Calu3 (cell line): ENCODE data around the gene MAP3K8. TPM values are rescaled to one million over a fixed set of nuclear protein-coding genes. Genes with fewer than 3 reads are reported as not detected.

ENCODE experiments used
- BruUV-seq: library from RNA; stranded (reverse); fragments of 400-500 nt; replicated peaks from 2 replicates; lab custom pipeline; 2021; lab: Mats Ljungman, UMichigan
- CTCF ChIA-PET: fragments of 300-600 bp; sonication (Branson Sonifier 250); formaldehyde crosslinking; loops from one replicate; lab custom pipeline; 2022; ENCODE audit warnings: antibody characterized with exemption; lab: Charles Lee
- DNase-seq: peaks from one replicate; pipeline ENCODE4 v3.0.0; 2022
- H3K27ac Mint-ChIP-seq: one replicate; pipeline ENCODE4 v1.8.0; 2022; ENCODE audit warnings: mixed read lengths; ENCODE audit not compliant: unreplicated experiment
- H3K27me3 Mint-ChIP-seq: one replicate; pipeline ENCODE4 v1.8.0; 2022; ENCODE audit warnings: mixed read lengths; ENCODE audit not compliant: unreplicated experiment
- H3K36me3 Mint-ChIP-seq: one replicate; pipeline ENCODE4 v1.8.0; 2022; ENCODE audit warnings: mild to moderate bottlenecking, moderate library complexity, mixed read lengths; ENCODE audit not compliant: insufficient read depth, unreplicated experiment
- H3K4me1 Mint-ChIP-seq: one replicate; pipeline ENCODE4 v1.8.0; 2022; ENCODE audit warnings: mild to moderate bottlenecking, low read depth, mixed read lengths; ENCODE audit not compliant: unreplicated experiment
- H3K4me3 Mint-ChIP-seq: one replicate; pipeline ENCODE4 v1.8.0; 2022; ENCODE audit warnings: mild to moderate bottlenecking, low read depth, moderate library complexity, mixed read lengths; ENCODE audit not compliant: unreplicated experiment
- H3K9me3 Mint-ChIP-seq: one replicate; pipeline ENCODE4 v1.8.0; 2022; ENCODE audit warnings: low read depth, mixed read lengths; ENCODE audit not compliant: unreplicated experiment
- CTCF ChIP-seq: fragments of 200-600 bp; IDR thresholded peaks from one replicate; pipeline ENCODE4 v1.8.0; 2022; ENCODE audit warnings: antibody characterized with exemption; ENCODE audit not compliant: unreplicated experiment
- intact Hi-C: fragments of 100-400 bp; cut with micrococcal nuclease; formaldehyde crosslinking; loops from one replicate; pipeline ENCODE4 v1.10.0; 2022; ENCODE audit not compliant: unreplicated experiment
- total RNA-seq: library from RNA; stranded (reverse); gene quantifications from 2 replicates; pipeline ENCODE4 v1.2.3, GENCODE V29; 2022

The MAP3K8 gene
- total RNA-seq, 1 experiment from 2014 or later: 20.6 TPM

DNA sequence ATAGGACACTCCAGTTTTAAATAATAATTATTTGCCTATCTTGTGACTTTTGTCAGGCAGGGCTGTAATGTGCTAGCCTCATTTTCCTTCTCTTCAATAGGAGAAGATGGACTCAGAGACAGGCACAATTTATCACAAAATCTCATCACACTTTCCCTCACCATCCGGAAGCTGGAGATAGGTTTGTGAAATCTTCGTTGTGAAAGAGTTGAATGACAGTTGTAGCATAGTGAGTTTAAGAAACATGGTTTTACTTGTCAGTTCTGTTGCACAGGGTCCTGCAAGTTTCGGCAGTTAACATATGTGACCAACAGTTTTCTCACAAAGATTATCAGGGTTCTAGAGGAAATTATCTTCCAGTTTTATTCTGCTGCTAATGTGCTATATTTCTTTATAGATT, 37.7 kb upstream of the MAP3K8 start:
- no peak for DNase-seq
- no peaks in the 10 kb centered on the region for H3K36me3 Mint-ChIP-seq
- intact Hi-C loops: no loop called here
- H3K9me3 Mint-ChIP-seq: no peaks in the 10 kb centered on the region
- no peak for TF ChIP-seq CTCF
- no peak overlapping the region for H3K27ac Mint-ChIP-seq
- CTCF ChIA-PET: no interaction called here
- no peak overlapping the region for H3K4me3 Mint-ChIP-seq
- no TSS peak for BruUV-seq
- no peaks in the 10 kb centered on the region for H3K4me1 Mint-ChIP-seq
- peaks cover 14% of the 10 kb centered on the region for H3K27me3 Mint-ChIP-seq

DNA sequence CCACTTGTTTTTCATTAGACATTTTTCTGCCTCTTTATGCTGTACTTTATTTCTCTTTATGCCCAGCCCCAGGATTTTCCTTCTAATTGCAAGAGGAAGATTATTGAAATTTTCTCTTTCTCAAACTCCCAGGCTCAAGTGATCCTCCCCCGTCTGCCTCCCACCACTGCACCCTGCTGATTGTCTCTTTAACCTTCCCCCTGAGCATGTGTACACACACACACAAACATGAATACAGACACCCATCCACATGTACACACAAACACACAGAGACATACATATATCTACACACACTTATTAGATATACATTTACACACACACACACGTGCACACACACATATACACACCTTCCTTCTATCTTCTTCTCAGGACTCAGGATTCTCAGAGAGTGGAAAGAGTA, 37.3 kb upstream of the MAP3K8 start:
- CTCF ChIA-PET: no interaction called here
- no peaks in the 10 kb centered on the region for H3K36me3 Mint-ChIP-seq
- no peaks in the 10 kb centered on the region for H3K4me1 Mint-ChIP-seq
- intact Hi-C loops: no loop called here
- H3K27me3 Mint-ChIP-seq: peaks cover 14% of the 10 kb centered on the region
- no peak overlapping the region for H3K27ac Mint-ChIP-seq
- no peak overlapping the region for H3K4me3 Mint-ChIP-seq
- DNase-seq: no peak
- no peak for TF ChIP-seq CTCF
- H3K9me3 Mint-ChIP-seq: no peaks in the 10 kb centered on the region
- no TSS peak for BruUV-seq

- Mint-ChIP-seq H3K9me3 (no peaks in the 10 kb centered on the region), H3K27ac (no peak overlapping the region), H3K36me3 (no peaks in the 10 kb centered on the region), H3K27me3 (peaks cover 14% of the 10 kb centered on the region), H3K4me3 (no peak overlapping the region), H3K4me1 (no peaks in the 10 kb centered on the region)
- BruUV-seq: no TSS peak
- DNase-seq: no peak
- no peak for TF ChIP-seq CTCF
- CTCF ChIA-PET: no interaction called here
- intact Hi-C loops: no loop called here
Measured at GRCh38 chr10:30398193-30398592, 35.8 kb upstream of the MAP3K8 start.

- H3K9me3 Mint-ChIP-seq: no peaks in the 10 kb centered on the region
- no peak overlapping the region for H3K4me3 Mint-ChIP-seq
- H3K27me3 Mint-ChIP-seq: peaks cover 14% of the 10 kb centered on the region
- BruUV-seq: no TSS peak
- no peak for DNase-seq
- H3K36me3 Mint-ChIP-seq: no peaks in the 10 kb centered on the region
- intact Hi-C loops: no loop called here
- no peak for TF ChIP-seq CTCF
- H3K4me1 Mint-ChIP-seq: no peaks in the 10 kb centered on the region
- no peak overlapping the region for H3K27ac Mint-ChIP-seq
- CTCF ChIA-PET: no interaction called here
Measured at GRCh38 chr10:30398788-30399187, 35.2 kb upstream of the MAP3K8 start.
